Mucosa of rectum (tissue), 2 donors: ENCODE results near the gene PTPN9.
"Not testable (repeated sequence)": the region's sequence is repeated elsewhere in the genome, so short reads cannot be mapped to it uniquely, and the experiment has no call there.

Source experiments
- H3K27ac ChIP-seq, 2 donors: one replicate each; pipeline ENCODE4 v1.7.0; 2013; ENCODE audit warnings: inconsistent platforms in 2 of 2, low read depth in 2 of 2, low read length in 2 of 2
- H3K27me3 ChIP-seq, 2 donors: one replicate each; pipeline ENCODE4 v1.7.0; 2013; ENCODE audit warnings: low read length in 2 of 2; ENCODE audit not compliant: control insufficient read depth in 2 of 2, insufficient read depth in 2 of 2
- H3K36me3 ChIP-seq, 2 donors: one replicate each; pipeline ENCODE4 v1.7.0; 2013; ENCODE audit warnings: low read length in 2 of 2; ENCODE audit not compliant: control insufficient read depth in 2 of 2, insufficient read depth in 2 of 2
- H3K4me1 ChIP-seq, 2 donors: one replicate each; pipeline ENCODE4 v1.7.0; 2013; ENCODE audit warnings: low read length in 2 of 2, mild to moderate bottlenecking in 1 of 2; ENCODE audit not compliant: control insufficient read depth in 2 of 2, insufficient read depth in 2 of 2
- H3K4me3 ChIP-seq, 2 donors: one replicate each; pipeline ENCODE4 v1.7.0; 2013; ENCODE audit warnings: low read length in 2 of 2
- H3K9ac ChIP-seq, 2 donors: one replicate each; pipeline ENCODE4 v1.7.0; 2013; ENCODE audit warnings: low read length in 2 of 2, low read depth in 1 of 2, mild to moderate bottlenecking in 1 of 2
- H3K9me3 ChIP-seq, 2 donors: one replicate each; pipeline ENCODE4 v1.7.0; 2013; ENCODE audit warnings: low read length in 2 of 2; ENCODE audit not compliant: control insufficient read depth in 2 of 2
- donor health status: healthy.
- donor health status: Normal muscosa, but diverticular disease.

Gene PTPN9

GRCh38 chr15:75558955-75559354 is 20.2 kb downstream of the PTPN9 start:
- not testable (repeated sequence) for H3K27ac ChIP-seq, H3K9me3 ChIP-seq, H3K4me3 ChIP-seq, H3K27me3 ChIP-seq, H3K36me3 ChIP-seq, H3K9ac ChIP-seq, H3K4me1 ChIP-seq

DNA sequence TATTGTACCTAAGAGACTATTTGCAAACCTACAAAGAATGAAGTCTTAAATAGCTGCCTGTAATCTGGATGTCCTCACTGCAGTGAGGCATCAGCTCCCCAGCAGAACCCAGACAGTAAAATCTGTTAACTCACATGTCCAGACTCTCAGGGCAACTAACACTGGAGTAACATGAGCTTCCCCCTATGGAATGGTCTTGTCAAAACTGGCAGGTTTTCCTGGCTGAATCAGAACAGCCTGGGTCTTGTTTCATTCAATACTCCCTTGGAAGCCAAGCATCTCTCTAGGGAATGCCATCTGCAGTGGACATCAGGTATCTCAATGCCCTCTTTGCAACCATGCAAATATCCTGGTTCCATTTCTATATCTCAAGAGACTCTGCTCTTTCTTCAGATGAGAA is 24.4 kb downstream of the PTPN9 start:
- Histone ChIP-seq H3K9me3 (no peaks in the 10 kb centered on the region), H3K4me3 (no peak overlapping the region), H3K4me1 (no peaks in the 10 kb centered on the region), H3K9ac (no peak overlapping the region), H3K36me3 (no peaks in the 10 kb centered on the region), H3K27me3 (no peaks in the 10 kb centered on the region), H3K27ac (no peak overlapping the region)

- no peaks in the 10 kb centered on the region for H3K9me3 ChIP-seq
These were observed 25.5 kb downstream of the PTPN9 start for GRCh38 chr15:75553659-75554058.

GRCh38 chr15:75551091-75551490 is 28.0 kb downstream of the PTPN9 start:
- Histone ChIP-seq H3K9ac (no peak overlapping the region), H3K4me3 (no peak overlapping the region), H3K9me3 (no peaks in the 10 kb centered on the region), H3K27ac (no peak overlapping the region), H3K27me3 (no peaks in the 10 kb centered on the region), H3K4me1 (no peaks in the 10 kb centered on the region), H3K36me3 (no peaks in the 10 kb centered on the region)

More at GRCh38 chr15:75553659-75554058, 25.5 kb downstream of the PTPN9 start:
- H3K36me3 ChIP-seq = no peaks in the 10 kb centered on the region
- no peaks in the 10 kb centered on the region for H3K27me3 ChIP-seq
- no peaks in the 10 kb centered on the region for H3K4me1 ChIP-seq
- H3K9ac ChIP-seq = no peak overlapping the region
- no peak overlapping the region for H3K4me3 ChIP-seq
- no peak overlapping the region for H3K27ac ChIP-seq

DNA sequence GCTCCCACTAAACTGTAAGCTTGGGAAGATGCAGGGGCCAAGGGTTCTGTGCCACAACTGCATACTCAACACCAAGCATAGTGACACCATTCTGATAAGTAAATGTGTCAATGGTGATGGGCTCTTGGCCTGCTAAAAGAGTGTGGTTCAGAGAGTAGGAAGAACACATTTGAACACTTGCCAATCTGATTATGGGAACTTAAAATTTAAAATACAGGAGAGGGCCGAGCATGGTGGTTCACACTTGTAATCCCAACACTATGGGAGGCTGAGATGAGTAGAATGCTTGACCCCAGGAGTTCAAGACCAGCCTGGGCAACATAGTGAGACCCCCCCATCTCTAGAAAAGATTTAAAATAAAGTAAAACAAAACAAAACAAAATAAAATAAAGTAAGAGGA is 34.1 kb downstream of the PTPN9 start:
- H3K9me3 ChIP-seq = no peaks in the 10 kb centered on the region
- no peaks in the 10 kb centered on the region for H3K36me3 ChIP-seq
- no peak overlapping the region for H3K4me3 ChIP-seq
- no peak overlapping the region for H3K9ac ChIP-seq
- peak overlapping the region in 1 of 2 donors; percentile 30 for H3K27ac ChIP-seq
- H3K4me1 ChIP-seq = peaks cover 10 to 12% of the 10 kb centered on the region in 2 donors
- no peaks in the 10 kb centered on the region for H3K27me3 ChIP-seq

GRCh38 chr15:75544359-75544758 is 34.8 kb downstream of the PTPN9 start:
- Histone ChIP-seq H3K27ac (peak overlapping the region; percentile 7 to 40), H3K4me1 (peaks cover 10 to 12% of the 10 kb centered on the region in 2 donors), H3K27me3 (no peaks in the 10 kb centered on the region), H3K9me3 (no peaks in the 10 kb centered on the region), H3K4me3 (no peak overlapping the region), H3K36me3 (no peaks in the 10 kb centered on the region), H3K9ac (no peak overlapping the region)

GRCh38 chr15:75542949-75543545 is 36.1 kb downstream of the PTPN9 start:
- not testable (repeated sequence) for H3K27me3 ChIP-seq, H3K9ac ChIP-seq, H3K36me3 ChIP-seq, H3K4me3 ChIP-seq, H3K9me3 ChIP-seq
- H3K27ac ChIP-seq = peak overlapping the region; percentile 43 to 72
- peaks cover 10 to 12% of the 10 kb centered on the region in 2 donors for H3K4me1 ChIP-seq

DNA sequence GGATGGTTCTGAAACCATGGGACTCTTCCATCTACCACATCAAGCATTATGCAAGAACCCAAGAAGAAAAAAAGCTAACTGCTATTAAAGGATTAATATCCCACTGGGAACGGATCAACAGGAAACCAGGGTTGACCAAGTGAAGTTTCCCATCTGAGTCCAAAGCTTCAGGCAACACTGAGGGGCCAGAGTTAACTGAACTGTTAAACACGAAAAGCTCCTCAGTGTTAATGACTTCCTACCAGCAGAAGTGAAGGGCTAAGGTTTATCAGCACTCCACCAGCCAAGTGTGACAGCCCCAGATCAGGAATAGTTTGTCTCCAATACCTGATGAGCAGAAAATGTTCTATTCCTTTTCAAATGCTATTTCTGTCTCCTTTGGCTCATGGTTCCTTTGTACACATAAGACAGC is 36.7 kb downstream of the PTPN9 start:
- Histone ChIP-seq H3K4me3 (no peak overlapping the region), H3K36me3 (no peaks in the 10 kb centered on the region), H3K27me3 (no peaks in the 10 kb centered on the region), H3K4me1 (peaks cover 10 to 12% of the 10 kb centered on the region in 2 donors), H3K9ac (no peak overlapping the region), H3K9me3 (no peaks in the 10 kb centered on the region), H3K27ac (peak overlapping the region in 1 of 2 donors; percentile 49)

GRCh38 chr15:75538376-75538775 is 40.7 kb downstream of the PTPN9 start:
- Histone ChIP-seq H3K27ac (no peak overlapping the region), H3K36me3 (no peaks in the 10 kb centered on the region), H3K9me3 (no peaks in the 10 kb centered on the region), H3K9ac (no peak overlapping the region), H3K4me3 (no peak overlapping the region), H3K4me1 (peaks cover 4 to 6% of the 10 kb centered on the region in 2 donors), H3K27me3 (no peaks in the 10 kb centered on the region)

DNA sequence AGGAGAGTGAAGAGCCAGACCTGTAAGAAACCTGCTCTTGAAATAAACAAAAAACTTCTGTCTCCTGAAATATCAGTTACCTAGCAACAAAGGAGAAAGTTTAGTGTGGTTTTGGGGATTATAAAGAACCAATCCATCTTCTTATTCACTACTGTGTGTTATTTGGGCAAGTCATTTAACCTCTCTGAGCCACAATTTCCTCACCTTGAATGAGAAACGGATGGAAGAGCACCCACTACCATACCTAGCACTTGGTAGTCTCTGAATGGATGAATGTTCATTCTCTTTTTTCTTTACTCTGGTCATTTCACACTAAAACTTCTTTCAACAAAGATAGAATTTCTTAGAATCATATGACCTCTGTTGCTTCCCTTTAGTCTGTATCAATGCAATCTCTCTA is 45.2 kb downstream of the PTPN9 start:
- Histone ChIP-seq H3K9me3 (no peaks in the 10 kb centered on the region), H3K4me3 (no peak overlapping the region), H3K4me1 (peaks cover 5 to 11% of the 10 kb centered on the region in 2 donors), H3K9ac (no peak overlapping the region), H3K27me3 (no peaks in the 10 kb centered on the region), H3K27ac (no peak overlapping the region), H3K36me3 (no peaks in the 10 kb centered on the region)
